VCaP (cell line): ENCODE data around the gene ZNF484.
"Not testable (repeated sequence)": the region's sequence is repeated elsewhere in the genome, so short reads cannot be mapped to it uniquely, and the experiment has no call there.

ENCODE experiments used
- H3K27ac ChIP-seq: fragments of 450-650 bp; 2 replicates; pipeline ENCODE4 v1.5.1; 2017
- CTCF ChIP-seq: fragments of 450-650 bp; conservative IDR thresholded peaks from 2 replicates; pipeline ENCODE4 v1.5.1; 2017; ENCODE audit warnings: mild to moderate bottlenecking, moderate library complexity

ZNF484 gene

GRCh38 chr9:92894711-92895362, 17.0 kb upstream of the ZNF484 start:
- TF ChIP-seq CTCF: no peak
- H3K27ac ChIP-seq: no peak overlapping the region

- H3K27ac ChIP-seq: not testable (repeated sequence)
Measured at GRCh38 chr9:92893916-92894610, 16.2 kb upstream of the ZNF484 start.

- not testable (repeated sequence) for H3K27ac ChIP-seq
Measured at GRCh38 chr9:92892276-92892675, 14.4 kb upstream of the ZNF484 start.

- no peak for TF ChIP-seq CTCF
- H3K27ac ChIP-seq: no peak overlapping the region
Measured at GRCh38 chr9:92890761-92891160, 12.9 kb upstream of the ZNF484 start.

- no peak overlapping the region for H3K27ac ChIP-seq
Measured at GRCh38 chr9:92887880-92888338, 10.1 kb upstream of the ZNF484 start.

GRCh38 chr9:92886846-92887610, 9.2 kb upstream of the ZNF484 start:
- not testable (repeated sequence) for H3K27ac ChIP-seq

More at GRCh38 chr9:92887880-92888338, 10.1 kb upstream of the ZNF484 start:
- no peak for TF ChIP-seq CTCF

- H3K27ac ChIP-seq: not testable (repeated sequence)
Measured at GRCh38 chr9:92883666-92884405, 6.0 kb upstream of the ZNF484 start.

GRCh38 chr9:92882276-92882675, 4.4 kb upstream of the ZNF484 start:
- no peak for TF ChIP-seq CTCF
- H3K27ac ChIP-seq: no peak overlapping the region

- no peak overlapping the region for H3K27ac ChIP-seq
- TF ChIP-seq CTCF: no peak
Measured at GRCh38 chr9:92875373-92875772, 2.5 kb downstream of the ZNF484 start.
